ENCODE measurements around the gene CFAP70. TPM values are rescaled to one million over a fixed set of nuclear protein-coding genes. Genes with fewer than 3 reads are reported as not detected.
"Not testable (repeated sequence)": the region's sequence is repeated elsewhere in the genome, so short reads cannot be mapped to it uniquely, and the experiment has no call there.

CFAP70 gene
- total RNA-seq, 2 donors from 2014 or later = 7.2 to 11.9 TPM

- TF ChIP-seq POLR2A (IDR thresholded peaks at IDR 0.05) (no peak), POLR2AphosphoS5 (IDR thresholded peaks at IDR 0.05) (no peak)
- TF ChIP-seq, protein P1, sequence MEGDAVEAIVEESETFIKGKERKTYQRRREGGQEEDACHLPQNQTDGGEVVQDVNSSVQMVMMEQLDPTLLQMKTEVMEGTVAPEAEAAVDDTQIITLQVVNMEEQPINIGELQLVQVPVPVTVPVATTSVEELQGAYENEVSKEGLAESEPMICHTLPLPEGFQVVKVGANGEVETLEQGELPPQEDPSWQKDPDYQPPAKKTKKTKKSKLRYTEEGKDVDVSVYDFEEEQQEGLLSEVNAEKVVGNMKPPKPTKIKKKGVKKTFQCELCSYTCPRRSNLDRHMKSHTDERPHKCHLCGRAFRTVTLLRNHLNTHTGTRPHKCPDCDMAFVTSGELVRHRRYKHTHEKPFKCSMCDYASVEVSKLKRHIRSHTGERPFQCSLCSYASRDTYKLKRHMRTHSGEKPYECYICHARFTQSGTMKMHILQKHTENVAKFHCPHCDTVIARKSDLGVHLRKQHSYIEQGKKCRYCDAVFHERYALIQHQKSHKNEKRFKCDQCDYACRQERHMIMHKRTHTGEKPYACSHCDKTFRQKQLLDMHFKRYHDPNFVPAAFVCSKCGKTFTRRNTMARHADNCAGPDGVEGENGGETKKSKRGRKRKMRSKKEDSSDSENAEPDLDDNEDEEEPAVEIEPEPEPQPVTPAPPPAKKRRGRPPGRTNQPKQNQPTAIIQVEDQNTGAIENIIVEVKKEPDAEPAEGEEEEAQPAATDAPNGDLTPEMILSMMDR (IDR thresholded peaks at IDR 0.05) = no peak
Measured at GRCh38 chr10:73333202-73333601, 25.5 kb downstream of the CFAP70 start.

GRCh38 chr10:73332379-73332778 lies 26.3 kb downstream of the CFAP70 start:
- no peaks in the 10 kb centered on the region for H3K9me3 ChIP-seq
- TF ChIP-seq, protein P1 (IDR thresholded peaks at IDR 0.05) = no peak
- TF ChIP-seq POLR2AphosphoS5 (IDR thresholded peaks at IDR 0.05) = no peak
- TF ChIP-seq POLR2A (IDR thresholded peaks at IDR 0.05) = no peak
- no peaks in the 10 kb centered on the region for H3K4me1 ChIP-seq (replicated peaks)
- DNase-seq (ENCODE audit: low spot score) = no peak
- no peak overlapping the region for H3K4me3 ChIP-seq
- intact Hi-C loops (cut with DNase I) = no loop called here
- WGBS = 62% methylated on average over 2 of the region's 2 CpGs
- H3K27me3 ChIP-seq (replicated peaks; ENCODE audit: insufficient read depth) = no peaks in the 10 kb centered on the region
- no peak overlapping the region for H3K27ac ChIP-seq
- H3K36me3 ChIP-seq = no peaks in the 10 kb centered on the region

More at GRCh38 chr10:73333202-73333601, 25.5 kb downstream of the CFAP70 start:
- intact Hi-C loops (cut with DNase I) = no loop called here
- WGBS = 94% methylated on average over 1 of the region's 1 CpG
- no peak overlapping the region for H3K4me3 ChIP-seq
- H3K27ac ChIP-seq = no peak overlapping the region
- H3K36me3 ChIP-seq = no peaks in the 10 kb centered on the region
- no peaks in the 10 kb centered on the region for H3K27me3 ChIP-seq (replicated peaks; ENCODE audit: insufficient read depth)
- DNase-seq (ENCODE audit: low spot score) = no peak
- no peaks in the 10 kb centered on the region for H3K9me3 ChIP-seq
- no peaks in the 10 kb centered on the region for H3K4me1 ChIP-seq (replicated peaks)

DNA sequence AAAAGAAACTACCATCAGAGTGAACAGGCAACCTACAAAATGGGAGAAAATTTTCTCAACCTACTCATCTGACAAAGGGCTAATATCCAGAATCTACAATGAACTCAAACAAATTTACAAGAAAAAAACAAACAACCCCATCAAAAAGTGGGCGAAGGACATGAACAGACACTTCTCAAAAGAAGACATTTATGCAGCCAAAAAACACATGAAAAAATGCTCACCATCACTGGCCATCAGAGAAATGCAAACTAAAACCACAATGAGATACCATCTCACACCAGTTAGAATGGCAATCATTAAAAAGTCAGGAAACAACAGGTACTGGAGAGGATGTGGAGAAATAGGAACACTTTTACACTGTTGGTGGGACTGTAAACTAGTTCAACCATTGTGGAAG lies 30.1 kb downstream of the CFAP70 start:
- H3K36me3 ChIP-seq; H3K9me3 ChIP-seq; intact Hi-C loops (cut with DNase I); H3K4me3 ChIP-seq; H3K27ac ChIP-seq; H3K4me1 ChIP-seq (replicated peaks); DNase-seq (ENCODE audit: low spot score); H3K27me3 ChIP-seq (replicated peaks; ENCODE audit: insufficient read depth): not testable (repeated sequence)
- WGBS = no CpG with 5 or more reads among the region's 1 CpG

- DNase-seq (ENCODE audit: low spot score); intact Hi-C loops (cut with DNase I); H3K36me3 ChIP-seq; H3K4me3 ChIP-seq; H3K4me1 ChIP-seq (replicated peaks); H3K27me3 ChIP-seq (replicated peaks; ENCODE audit: insufficient read depth); H3K27ac ChIP-seq; H3K9me3 ChIP-seq: not testable (repeated sequence)
- WGBS = 93% methylated on average over 3 of the region's 4 CpGs
Measured at GRCh38 chr10:73325290-73325689, 33.4 kb downstream of the CFAP70 start.

DNA sequence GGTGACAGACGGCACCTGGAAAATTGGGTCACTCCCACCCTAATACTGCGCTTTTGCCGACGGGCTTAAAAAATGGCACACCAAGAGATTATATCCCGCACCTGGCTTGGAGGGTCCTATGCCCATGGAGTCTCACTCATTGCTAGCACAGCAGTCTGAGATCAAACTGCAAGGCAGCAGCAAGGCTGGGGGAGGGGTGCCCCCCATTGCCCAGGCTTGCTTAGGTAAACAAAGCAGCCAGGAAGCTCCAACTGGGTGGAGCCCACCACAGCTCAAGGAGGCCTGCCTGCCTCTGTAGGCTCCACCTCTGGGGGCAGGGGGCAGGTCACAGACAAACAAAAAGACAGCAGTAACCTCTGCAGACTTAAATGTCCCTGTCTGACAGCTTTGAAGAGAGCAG lies 35.1 kb downstream of the CFAP70 start:
- H3K36me3 ChIP-seq; H3K4me3 ChIP-seq; H3K27ac ChIP-seq; intact Hi-C loops (cut with DNase I); DNase-seq (ENCODE audit: low spot score); H3K9me3 ChIP-seq; H3K4me1 ChIP-seq (replicated peaks); H3K27me3 ChIP-seq (replicated peaks; ENCODE audit: insufficient read depth): not testable (repeated sequence)
- 98% methylated on average over 5 of the region's 5 CpGs for WGBS

DNA sequence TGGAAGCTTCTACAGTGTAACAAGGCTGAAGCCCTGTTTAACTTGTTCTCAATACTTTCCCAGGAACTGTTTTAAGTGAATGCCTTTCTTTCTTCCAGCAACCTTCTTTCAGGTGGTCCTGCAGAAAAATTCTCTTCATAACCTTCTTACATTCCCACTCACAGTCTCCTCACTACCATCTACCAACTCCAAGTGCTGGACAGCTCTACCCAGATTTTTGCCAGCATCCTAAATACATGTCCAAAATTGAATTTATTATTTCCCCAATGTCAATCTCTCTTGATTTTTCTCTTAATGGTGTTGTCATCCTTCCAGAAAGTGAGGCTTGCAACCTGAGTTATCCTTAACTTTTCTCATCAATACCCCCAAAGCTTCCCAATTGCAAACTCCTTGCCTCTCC lies 48.2 kb downstream of the CFAP70 start:
- intact Hi-C loops (cut with DNase I) = no loop called here
- DNase-seq (ENCODE audit: low spot score) = no peak
- TF ChIP-seq, protein P1 (IDR thresholded peaks at IDR 0.05) = no peak
- TF ChIP-seq POLR2A (IDR thresholded peaks at IDR 0.05) (no peak), POLR2AphosphoS5 (IDR thresholded peaks at IDR 0.05) (no peak)
- no peaks in the 10 kb centered on the region for H3K36me3 ChIP-seq
- no peak overlapping the region for H3K4me3 ChIP-seq
- H3K27ac ChIP-seq = no peak overlapping the region
- no peaks in the 10 kb centered on the region for H3K4me1 ChIP-seq (replicated peaks)
- H3K9me3 ChIP-seq = no peaks in the 10 kb centered on the region
- no peaks in the 10 kb centered on the region for H3K27me3 ChIP-seq (replicated peaks; ENCODE audit: insufficient read depth)

Measured in prostate gland (tissue), 2 donors.